ENCODE measurements around the gene TTYH1.

DNA sequence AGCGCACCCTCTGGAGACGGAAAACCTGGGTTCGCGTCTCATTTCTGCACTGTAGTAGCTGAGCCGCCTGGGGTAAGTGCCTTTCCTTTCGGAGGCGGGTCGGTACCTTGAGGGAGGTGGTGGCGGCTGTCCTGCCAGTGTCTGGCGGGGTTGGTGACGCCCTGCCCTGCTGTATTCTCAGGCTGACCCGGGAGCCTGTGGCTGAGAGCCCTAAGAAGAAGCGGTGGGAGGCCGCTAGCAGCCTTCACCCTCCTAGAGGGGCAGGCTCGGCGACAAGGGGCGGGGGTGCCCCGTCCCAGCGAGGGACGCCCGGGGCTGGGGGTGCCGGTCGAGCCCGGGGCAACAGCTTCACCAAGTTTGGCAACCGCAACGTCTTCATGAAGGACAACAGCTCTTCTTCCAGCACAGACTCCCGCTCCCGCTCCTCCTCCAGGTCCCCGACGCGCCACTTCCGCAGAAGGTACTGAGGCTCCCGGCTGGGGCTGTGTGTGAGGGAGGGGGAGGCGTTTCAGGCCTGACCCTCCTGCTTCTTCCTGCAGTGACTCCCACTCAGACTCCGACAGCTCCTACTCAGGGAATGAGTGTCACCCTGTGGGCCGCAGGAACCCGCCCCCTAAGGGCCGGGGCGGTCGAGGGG is 40.6 kb downstream of the TTYH1 start:
- TF ChIP-seq, protein P1, sequence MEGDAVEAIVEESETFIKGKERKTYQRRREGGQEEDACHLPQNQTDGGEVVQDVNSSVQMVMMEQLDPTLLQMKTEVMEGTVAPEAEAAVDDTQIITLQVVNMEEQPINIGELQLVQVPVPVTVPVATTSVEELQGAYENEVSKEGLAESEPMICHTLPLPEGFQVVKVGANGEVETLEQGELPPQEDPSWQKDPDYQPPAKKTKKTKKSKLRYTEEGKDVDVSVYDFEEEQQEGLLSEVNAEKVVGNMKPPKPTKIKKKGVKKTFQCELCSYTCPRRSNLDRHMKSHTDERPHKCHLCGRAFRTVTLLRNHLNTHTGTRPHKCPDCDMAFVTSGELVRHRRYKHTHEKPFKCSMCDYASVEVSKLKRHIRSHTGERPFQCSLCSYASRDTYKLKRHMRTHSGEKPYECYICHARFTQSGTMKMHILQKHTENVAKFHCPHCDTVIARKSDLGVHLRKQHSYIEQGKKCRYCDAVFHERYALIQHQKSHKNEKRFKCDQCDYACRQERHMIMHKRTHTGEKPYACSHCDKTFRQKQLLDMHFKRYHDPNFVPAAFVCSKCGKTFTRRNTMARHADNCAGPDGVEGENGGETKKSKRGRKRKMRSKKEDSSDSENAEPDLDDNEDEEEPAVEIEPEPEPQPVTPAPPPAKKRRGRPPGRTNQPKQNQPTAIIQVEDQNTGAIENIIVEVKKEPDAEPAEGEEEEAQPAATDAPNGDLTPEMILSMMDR (IDR thresholded peaks at IDR 0.05): no peak
- TF ChIP-seq POLR2A (IDR thresholded peaks at IDR 0.05): no peak
